ENCODE results near the gene RUBCN.

RUBCN gene

GRCh38 chr3:197736491-197737318 is at the start of gene RUBCN:
Gene RUBCN, minus strand, starts transcription at chr3:197736904. Its CDS starts 185 bp downstream, at chr3:197736719.
- peak; percentile 96 for DNase-seq (ENCODE audit: low read depth)

GRCh38 chr3:197784019-197784585 is 47.4 kb upstream of the RUBCN start:
- DNase-seq (ENCODE audit: low read depth): no peak

- no peak for DNase-seq (ENCODE audit: low read depth)
These were observed 45.5 kb upstream of the RUBCN start for GRCh38 chr3:197782230-197782629.

- no peak for DNase-seq (ENCODE audit: low read depth)
These were observed 38.6 kb upstream of the RUBCN start for GRCh38 chr3:197775317-197775716.

GRCh38 chr3:197761784-197762183 is 25.1 kb upstream of the RUBCN start:
- DNase-seq (ENCODE audit: low read depth): no peak

GRCh38 chr3:197758512-197758911 is 21.8 kb upstream of the RUBCN start:
- DNase-seq (ENCODE audit: low read depth): no peak

- DNase-seq (ENCODE audit: low read depth): no peak
These were observed 20.0 kb upstream of the RUBCN start for GRCh38 chr3:197756704-197757103.

- no peak for DNase-seq (ENCODE audit: low read depth)
These were observed 16.6 kb upstream of the RUBCN start for GRCh38 chr3:197753263-197753662.

GRCh38 chr3:197752107-197752506 is 15.4 kb upstream of the RUBCN start:
- no peak for DNase-seq (ENCODE audit: low read depth)

- DNase-seq (ENCODE audit: low read depth): peak; percentile 44
These were observed 14.4 kb upstream of the RUBCN start for GRCh38 chr3:197750858-197751737.

- peak; percentile 56 for DNase-seq (ENCODE audit: low read depth)
These were observed 13.7 kb upstream of the RUBCN start for GRCh38 chr3:197750396-197750831.

GRCh38 chr3:197749601-197750395 is 13.1 kb upstream of the RUBCN start, which contains the start of gene FYTTD1:
Gene FYTTD1, plus strand, starts transcription at chr3:197749883. Its CDS starts 89 bp downstream, at chr3:197749972.
- peak; percentile 86 for DNase-seq (ENCODE audit: low read depth)

- peak; percentile 38 for DNase-seq (ENCODE audit: low read depth)
These were observed 12.6 kb upstream of the RUBCN start for GRCh38 chr3:197749315-197749600.

GRCh38 chr3:197748597-197749314 is 12.1 kb upstream of the RUBCN start:
- DNase-seq (ENCODE audit: low read depth): peak; percentile 78

- DNase-seq (ENCODE audit: low read depth): no peak
These were observed 10.1 kb upstream of the RUBCN start for GRCh38 chr3:197746801-197747237.

- DNase-seq (ENCODE audit: low read depth): no peak
These were observed 9.5 kb upstream of the RUBCN start for GRCh38 chr3:197746209-197746608.

GRCh38 chr3:197742787-197743186 is 6.1 kb upstream of the RUBCN start:
- DNase-seq (ENCODE audit: low read depth): no peak

GRCh38 chr3:197737749-197738462 is 1.2 kb upstream of the RUBCN start:
- no peak for DNase-seq (ENCODE audit: low read depth)

GRCh38 chr3:197737319-197737649 is 580 bp upstream of the RUBCN start:
- no peak for DNase-seq (ENCODE audit: low read depth)

GRCh38 chr3:197736010-197736490 is 654 bp downstream of the RUBCN start:
- DNase-seq (ENCODE audit: low read depth): peak; percentile 6
